Uterus (tissue), 4 donors: ENCODE results near the gene AIFM2. TPM values are rescaled to one million over a fixed set of nuclear protein-coding genes. Genes with fewer than 3 reads are reported as not detected.

Source experiments
- DNase-seq, 2 donors: peaks; one replicate each; pipeline ENCODE4 v3.0.0-alpha.2; 2019 to 2020
- H3K27ac ChIP-seq, 2 donors: fragments of 200-600 bp; sonication (generic); 1 replicate in 1 of 2; 2 replicates in 1 of 2; pipeline ENCODE4 v1.5.1; 2016 to 2018
- H3K27me3 ChIP-seq, 2 donors: fragments of 200-600 bp; sonication (generic); one replicate each; pipeline ENCODE4 v1.5.1; 2018 to 2019; ENCODE audit warnings: control low read depth in 1 of 2
- H3K36me3 ChIP-seq, 2 donors: fragments of 200-600 bp; sonication (generic); one replicate each; pipeline ENCODE4 v1.5.1; 2019; ENCODE audit warnings: control low read depth in 1 of 2
- H3K4me1 ChIP-seq, 2 donors: fragments of 200-600 bp; sonication (generic); one replicate each; pipeline ENCODE4 v1.5.1; 2018 to 2019; ENCODE audit warnings: control low read depth in 1 of 2
- H3K4me3 ChIP-seq, 2 donors: fragments of 200-600 bp; sonication (generic); 1 replicate in 1 of 2; 2 replicates in 1 of 2; pipeline ENCODE4 v1.5.1; 2018 to 2019; ENCODE audit warnings: mild to moderate bottlenecking in 1 of 2
- H3K9me3 ChIP-seq, 2 donors: fragments of 200-600 bp; sonication (generic); one replicate each; pipeline ENCODE4 v1.5.1; 2019; ENCODE audit warnings: control low read depth in 1 of 2
- CTCF ChIP-seq, 4 experiments: fragments of 200-600 bp in 2 of 4; fragments of 450-650 bp in 2 of 4; sonication (generic) in 2 of 4; IDR thresholded peaks; one replicate each; pipeline ENCODE4 v1.5.1; 2016 to 2019; ENCODE audit warnings: antibody characterized with exemption in 4 of 4, mild to moderate bottlenecking in 2 of 4, moderate library complexity in 1 of 4
- POLR2A ChIP-seq, 2 donors: fragments of 450-650 bp; IDR thresholded peaks; one replicate each; pipeline ENCODE4 v1.6.1; 2016; ENCODE audit warnings: antibody characterized with exemption in 2 of 2, mild to moderate bottlenecking in 1 of 2, moderate library complexity in 1 of 2
- intact Hi-C: fragments of 100-400 bp; cut with DNase I; formaldehyde crosslinking; loops from one replicate; pipeline ENCODE4 v1.15.1; 2023; ENCODE audit warnings: low total_unique reads
- total RNA-seq, 4 donors: library from RNA; depleted of rRNA in 3 of 4; stranded (reverse); fragments of >200 nt in 3 of 4; gene quantifications; one replicate each; pipeline versions ENCODE4 v1.1.0 to v1.2.4, GENCODE V29; 2014 to 2023
- donor health status: DM: yes; HTN: yes; CAD: no.

AIFM2 gene
- total RNA-seq, 4 donors from 2014 or later: 3.5 to 14.0 (median 8.5) TPM

- Histone ChIP-seq H3K27me3 (no peaks in the 10 kb centered on the region), H3K36me3 (no peaks in the 10 kb centered on the region), H3K9me3 (no peaks in the 10 kb centered on the region), H3K4me3 (no peak overlapping the region), H3K27ac (no peak overlapping the region), H3K4me1 (no peaks in the 10 kb centered on the region)
- no peak for DNase-seq
- TF ChIP-seq CTCF (IDR thresholded peaks at IDR 0.05): no peak
- TF ChIP-seq POLR2A (IDR thresholded peaks at IDR 0.05): no peak
- intact Hi-C loops: no loop called here
Observed at GRCh38 chr10:70069346-70069745, 63.3 kb downstream of the AIFM2 start.

- intact Hi-C loops: no loop called here
- Histone ChIP-seq H3K4me1 (no peaks in the 10 kb centered on the region), H3K4me3 (no peak overlapping the region), H3K27me3 (no peaks in the 10 kb centered on the region), H3K9me3 (no peaks in the 10 kb centered on the region), H3K27ac (no peak overlapping the region), H3K36me3 (no peaks in the 10 kb centered on the region)
- no peak for TF ChIP-seq CTCF (IDR thresholded peaks at IDR 0.05)
- no peak for DNase-seq
Observed at GRCh38 chr10:70068925-70069324, 63.7 kb downstream of the AIFM2 start.

GRCh38 chr10:70067586-70067985 lies 65.0 kb downstream of the AIFM2 start:
- Histone ChIP-seq H3K27ac (no peak overlapping the region), H3K9me3 (no peaks in the 10 kb centered on the region), H3K36me3 (no peaks in the 10 kb centered on the region), H3K4me3 (no peak overlapping the region), H3K4me1 (no peaks in the 10 kb centered on the region), H3K27me3 (no peaks in the 10 kb centered on the region)
- DNase-seq: no peak
- intact Hi-C loops: no loop called here
- TF ChIP-seq CTCF (IDR thresholded peaks at IDR 0.05): no peak
- no peak for TF ChIP-seq POLR2A (IDR thresholded peaks at IDR 0.05)

- Histone ChIP-seq H3K4me1 (no peaks in the 10 kb centered on the region), H3K27ac (no peak overlapping the region), H3K4me3 (no peak overlapping the region), H3K36me3 (no peaks in the 10 kb centered on the region), H3K27me3 (no peaks in the 10 kb centered on the region), H3K9me3 (no peaks in the 10 kb centered on the region)
- intact Hi-C loops: no loop called here
- DNase-seq: no peak
- TF ChIP-seq CTCF (IDR thresholded peaks at IDR 0.05) (no peak), POLR2A (IDR thresholded peaks at IDR 0.05) (no peak)
Observed at GRCh38 chr10:70066190-70066589, 66.4 kb downstream of the AIFM2 start.

- no peak for DNase-seq
- no peak overlapping the region for H3K4me3 ChIP-seq
- no peaks in the 10 kb centered on the region for H3K36me3 ChIP-seq
- no peak overlapping the region for H3K27ac ChIP-seq
- no peaks in the 10 kb centered on the region for H3K4me1 ChIP-seq
- no peaks in the 10 kb centered on the region for H3K27me3 ChIP-seq
- TF ChIP-seq CTCF (IDR thresholded peaks at IDR 0.05) (no peak), POLR2A (IDR thresholded peaks at IDR 0.05) (no peak)
- no peaks in the 10 kb centered on the region for H3K9me3 ChIP-seq
- intact Hi-C loops: no loop called here
Observed at GRCh38 chr10:70064486-70064885, 68.1 kb downstream of the AIFM2 start.
